Trophoblast cell (in vitro differentiated cells and primary cell): ENCODE results near the gene BNIP5.

Experiments used
- DNase-seq, 2 donors: peaks; one replicate each; pipeline ENCODE4 v3.0.0-alpha.2; 2016
- H2AFZ ChIP-seq: 2 replicates; pipeline ENCODE4 v1.6.1; 2013; ENCODE audit warnings: low read length, moderate library complexity, mild to moderate bottlenecking; ENCODE audit not compliant: insufficient read depth, poor library complexity
- H2AK5ac ChIP-seq: 2 replicates; pipeline ENCODE4 v1.6.1; 2013; ENCODE audit warnings: mild to moderate bottlenecking, low read length
- H2BK120ac ChIP-seq: 2 replicates; pipeline ENCODE4 v1.6.1; 2013; ENCODE audit warnings: low read length, mild to moderate bottlenecking, moderate library complexity; ENCODE audit not compliant: insufficient read depth, poor library complexity
- H2BK12ac ChIP-seq: 2 replicates; pipeline ENCODE4 v1.6.1; 2013; ENCODE audit warnings: mild to moderate bottlenecking, low read length, moderate library complexity
- H2BK5ac ChIP-seq: 2 replicates; pipeline ENCODE4 v1.6.1; 2013; ENCODE audit warnings: low read length, low read depth, moderate library complexity, mild to moderate bottlenecking; ENCODE audit not compliant: poor library complexity
- H3K14ac ChIP-seq: 2 replicates; pipeline ENCODE4 v1.6.1; 2013; ENCODE audit warnings: mild to moderate bottlenecking, low read length
- H3K18ac ChIP-seq: 2 replicates; pipeline ENCODE4 v1.6.1; 2013; ENCODE audit warnings: mild to moderate bottlenecking, low read length
- H3K23ac ChIP-seq: 2 replicates; pipeline ENCODE4 v1.6.1; 2013; ENCODE audit warnings: low read length
- H3K27ac ChIP-seq: 2 replicates; pipeline ENCODE4 v1.5.1; 2013; ENCODE audit warnings: low read depth, mild to moderate bottlenecking, inconsistent platforms, low read length, moderate library complexity
- H3K27me3 ChIP-seq: 2 replicates; pipeline ENCODE4 v1.6.1; 2013; ENCODE audit warnings: inconsistent platforms, mild to moderate bottlenecking, low read length, moderate library complexity; ENCODE audit not compliant: insufficient read depth
- H3K36me3 ChIP-seq, 2 experiments: 1 replicate in 1 of 2; 2 replicates in 1 of 2; pipeline ENCODE4 v1.6.1; 2013; ENCODE audit warnings: low read length in 2 of 2, mild to moderate bottlenecking in 2 of 2, moderate library complexity in 1 of 2; ENCODE audit not compliant: insufficient read depth in 2 of 2, control insufficient read depth in 1 of 2
- H3K4ac ChIP-seq: 2 replicates; pipeline ENCODE4 v1.6.1; 2013; ENCODE audit warnings: low read depth, mild to moderate bottlenecking, low read length, moderate library complexity
- H3K4me1 ChIP-seq, 2 experiments: 1 replicate in 1 of 2; 2 replicates in 1 of 2; pipeline ENCODE4 v1.6.1; 2013; ENCODE audit warnings: low read length in 2 of 2, mild to moderate bottlenecking in 2 of 2, moderate library complexity in 1 of 2; ENCODE audit not compliant: insufficient read depth in 2 of 2, control insufficient read depth in 1 of 2
- H3K4me2 ChIP-seq: 2 replicates; pipeline ENCODE4 v1.6.1; 2013; ENCODE audit warnings: inconsistent platforms, mild to moderate bottlenecking, low read length, moderate library complexity
- H3K4me3 ChIP-seq: 2 replicates; pipeline ENCODE4 v1.5.1; 2013; ENCODE audit warnings: mild to moderate bottlenecking, low read depth, low read length, inconsistent platforms
- H3K79me1 ChIP-seq: one replicate; pipeline ENCODE4 v1.6.1; 2013; ENCODE audit warnings: low read length
- H3K79me2 ChIP-seq: 2 replicates; pipeline ENCODE4 v1.6.1; 2013; ENCODE audit warnings: low read length, mild to moderate bottlenecking; ENCODE audit not compliant: control insufficient read depth, insufficient read depth, poor library complexity
- H3K9ac ChIP-seq: 2 replicates; pipeline ENCODE4 v1.6.1; 2013; ENCODE audit warnings: mild to moderate bottlenecking, low read length
- H3K9me3 ChIP-seq: 2 replicates; pipeline ENCODE4 v1.6.1; 2013; ENCODE audit warnings: low read depth, mild to moderate bottlenecking, control low read depth, inconsistent platforms, low read length; ENCODE audit not compliant: insufficient read depth
- H4K12ac ChIP-seq: 2 replicates; pipeline ENCODE4 v1.6.1; 2013; ENCODE audit warnings: low read depth, mild to moderate bottlenecking, low read length, moderate library complexity
- H4K8ac ChIP-seq: 2 replicates; pipeline ENCODE4 v1.6.1; 2013; ENCODE audit warnings: low read depth, mild to moderate bottlenecking, low read length, moderate library complexity
- H4K91ac ChIP-seq: one replicate; pipeline ENCODE4 v1.6.1; 2013; ENCODE audit warnings: low read depth, mild to moderate bottlenecking, low read length, moderate library complexity
- WGBS: extraction: QIAGEN DNeasy Blood & Tissue Kit; methylation state at CpG from one replicate; pipeline ENCODE4 v1.1.7; 2013; ENCODE audit warnings: missing lambda C conversion rate; ENCODE audit not compliant: insufficient read length, insufficient coverage; ENCODE audit errors: extremely low coverage; 5-methylcytosine and 5-hydroxymethylcytosine counted together

The BNIP5 gene

GRCh38 chr6:36371211-36371610 lies 34.5 kb upstream of the BNIP5 start:
- Histone ChIP-seq H3K4me1 (peaks cover 4 to 9% of the 10 kb centered on the region in 2 experiments), H3K14ac (no peak overlapping the region), H3K36me3 (no peaks in the 10 kb centered on the region), H3K27ac (no peak overlapping the region), H3K79me1 (no peaks in the 10 kb centered on the region), H4K12ac (no peak overlapping the region), H2AK5ac (no peak overlapping the region), H2BK120ac (no peak overlapping the region), H3K79me2 (no peaks in the 10 kb centered on the region), H4K91ac (no peak overlapping the region), H2BK5ac (no peak overlapping the region), H3K9me3 (no peaks in the 10 kb centered on the region), H3K23ac (no peak overlapping the region), H3K4ac (no peak overlapping the region), H2BK12ac (no peak overlapping the region), H2AFZ (no peak overlapping the region), H3K18ac (no peak overlapping the region), H3K4me3 (no peak overlapping the region), H3K27me3 (no peaks in the 10 kb centered on the region), H3K9ac (no peak overlapping the region), H3K4me2 (no peak overlapping the region), H4K8ac (no peak overlapping the region)
- WGBS, result no CpG with 5 or more reads among the region's 9 CpGs
- no peak for DNase-seq

GRCh38 chr6:36370638-36371037 lies 34.0 kb upstream of the BNIP5 start:
- no peak for DNase-seq
- Histone ChIP-seq H4K12ac (no peak overlapping the region), H2AFZ (no peak overlapping the region), H3K79me1 (no peaks in the 10 kb centered on the region), H2AK5ac (no peak overlapping the region), H3K27me3 (no peaks in the 10 kb centered on the region), H3K18ac (no peak overlapping the region), H2BK5ac (no peak overlapping the region), H3K9ac (no peak overlapping the region), H3K4ac (no peak overlapping the region), H3K4me2 (no peak overlapping the region), H4K8ac (no peak overlapping the region), H3K27ac (no peak overlapping the region), H2BK12ac (no peak overlapping the region), H4K91ac (no peak overlapping the region), H3K79me2 (no peaks in the 10 kb centered on the region), H3K4me1 (peaks cover 4 to 9% of the 10 kb centered on the region in 2 experiments), H3K9me3 (no peaks in the 10 kb centered on the region), H3K4me3 (no peak overlapping the region), H2BK120ac (no peak overlapping the region), H3K36me3 (no peaks in the 10 kb centered on the region), H3K23ac (no peak overlapping the region), H3K14ac (no peak overlapping the region)
- no CpG with 5 or more reads among the region's 2 CpGs for WGBS

GRCh38 chr6:36368921-36369865 lies 32.5 kb upstream of the BNIP5 start:
- Histone ChIP-seq H3K79me2 (no peaks in the 10 kb centered on the region), H3K27me3 (no peaks in the 10 kb centered on the region), H4K91ac (no peak overlapping the region), H3K4me1 (peaks cover 4 to 9% of the 10 kb centered on the region in 2 experiments), H4K8ac (no peak overlapping the region), H3K9me3 (no peaks in the 10 kb centered on the region), H3K9ac (no peak overlapping the region), H2BK12ac (no peak overlapping the region), H2AFZ (no peak overlapping the region), H2AK5ac (no peak overlapping the region), H3K27ac (no peak overlapping the region), H3K79me1 (no peaks in the 10 kb centered on the region), H3K4me2 (no peak overlapping the region), H4K12ac (no peak overlapping the region), H3K4ac (no peak overlapping the region), H3K36me3 (no peaks in the 10 kb centered on the region), H2BK120ac (no peak overlapping the region), H2BK5ac (no peak overlapping the region), H3K14ac (no peak overlapping the region), H3K4me3 (no peak overlapping the region), H3K23ac (no peak overlapping the region), H3K18ac (no peak overlapping the region)
- peak; percentile 84 to 92 for DNase-seq
- no CpG with 5 or more reads among the region's 14 CpGs for WGBS

GRCh38 chr6:36368421-36368820 lies 31.7 kb upstream of the BNIP5 start:
- no peak overlapping the region for H2BK120ac ChIP-seq
- no peak overlapping the region for H2AK5ac ChIP-seq
- no peaks in the 10 kb centered on the region for H3K27me3 ChIP-seq
- no peak overlapping the region for H3K9ac ChIP-seq
- peaks cover 4 to 6% of the 10 kb centered on the region in 2 experiments for H3K4me1 ChIP-seq
- H2BK12ac ChIP-seq, result no peak overlapping the region
- no peak overlapping the region for H3K4me2 ChIP-seq
- no peak overlapping the region for H3K4me3 ChIP-seq
- no peaks in the 10 kb centered on the region for H3K79me1 ChIP-seq
- H3K27ac ChIP-seq, result no peak overlapping the region
- no peak overlapping the region for H4K12ac ChIP-seq
- no peak overlapping the region for H3K18ac ChIP-seq
- no peaks in the 10 kb centered on the region for H3K36me3 ChIP-seq
- H2BK5ac ChIP-seq, result no peak overlapping the region
- no peaks in the 10 kb centered on the region for H3K79me2 ChIP-seq
- no peak overlapping the region for H2AFZ ChIP-seq
- WGBS, result no CpG with 5 or more reads among the region's 1 CpG
- H3K9me3 ChIP-seq, result no peaks in the 10 kb centered on the region
- no peak overlapping the region for H3K14ac ChIP-seq
- no peak overlapping the region for H4K8ac ChIP-seq
- DNase-seq, result no peak
- H4K91ac ChIP-seq, result no peak overlapping the region
- no peak overlapping the region for H3K23ac ChIP-seq
- H3K4ac ChIP-seq, result no peak overlapping the region
